Endothelial cell of umbilical vein (primary cell): ENCODE results near the gene PIKFYVE. TPM values are rescaled to one million over a fixed set of nuclear protein-coding genes. Genes with fewer than 3 reads are reported as not detected.

ENCODE experiments used
- BruUV-seq: library from RNA; stranded (reverse); fragments of 400-500 nt; replicated peaks from 2 replicates; lab custom pipeline; 2021; lab: Mats Ljungman, UMichigan
- CTCF ChIA-PET: fragments of 300-600, 350-600 bp; sonication (Branson Sonifier 250); formaldehyde crosslinking; loops from one replicate; lab custom pipeline; 2021; ENCODE audit warnings: antibody characterized with exemption, inconsistent platforms; lab: Charles Lee
- POLR2A ChIA-PET: fragments of 300-600, 350-600 bp; sonication (Branson Sonifier 250); formaldehyde crosslinking; loops from one replicate; lab custom pipeline; 2021; ENCODE audit warnings: antibody characterized with exemption, inconsistent platforms; lab: Charles Lee
- DNase-seq: peaks from one replicate; pipeline ENCODE4 v3.0.0-alpha.2; 2011; ENCODE audit warnings: low read depth, low spot score
- FAIRE-seq: peaks from 2 replicates; lab custom pipeline; 2011; peaks lifted over from hg19 to GRCh38; lab: Jason Lieb, UNC
- H2AFZ ChIP-seq: 2 replicates; pipeline ENCODE4 v1.6.0; 2012; ENCODE audit warnings: low read depth, low read length, control low read depth, inconsistent platforms
- H3K27ac ChIP-seq: 2 replicates; pipeline ENCODE4 v1.5.1; 2011; ENCODE audit warnings: low read depth, mild to moderate bottlenecking, control low read depth, low read length, moderate library complexity; ENCODE audit not compliant: insufficient read depth
- H3K27me3 ChIP-seq, 2 experiments: 2 replicates each; pipeline versions ENCODE4 v1.6.0 to v1.6.1; 2011; ENCODE audit warnings: low read length in 2 of 2, mixed read lengths in 1 of 2; ENCODE audit not compliant: control insufficient read depth in 2 of 2, insufficient read depth in 2 of 2
- H3K36me3 ChIP-seq, 2 experiments: 2 replicates in 1 of 2; 3 replicates in 1 of 2; pipeline ENCODE4 v1.5.1; 2011; ENCODE audit warnings: low read length in 2 of 2, mild to moderate bottlenecking in 1 of 2, moderate library complexity in 1 of 2; ENCODE audit not compliant: control insufficient read depth in 2 of 2, insufficient read depth in 2 of 2; ENCODE audit errors: extremely low read depth in 1 of 2
- H3K4me1 ChIP-seq: 3 replicates; pipeline ENCODE4 v1.5.1; 2011; ENCODE audit warnings: mild to moderate bottlenecking, low read length; ENCODE audit not compliant: control insufficient read depth, insufficient read depth; ENCODE audit errors: extremely low read depth
- H3K4me2 ChIP-seq: 2 replicates; pipeline ENCODE4 v1.6.1; 2011; ENCODE audit warnings: low read length, control low read depth, mixed read lengths; ENCODE audit not compliant: insufficient read depth
- H3K4me3 ChIP-seq, 3 experiments: fragments of 200-600 bp in 1 of 3; sonication (generic), shearing (Covaris generic) in 1 of 3; replicated peaks in 1 of 3; 2 replicates each; pipeline ENCODE4 v1.5.1; 2011 to 2016; ENCODE audit warnings: control low read depth in 3 of 3, low read length in 3 of 3, mild to moderate bottlenecking in 2 of 3, inconsistent platforms in 1 of 3, low read depth in 1 of 3, moderate library complexity in 1 of 3; ENCODE audit not compliant: insufficient read depth in 1 of 3
- H3K79me2 ChIP-seq: 2 replicates; pipeline ENCODE4 v1.6.0; 2012; ENCODE audit warnings: low read length, inconsistent platforms; ENCODE audit not compliant: control insufficient read depth, insufficient read depth
- H3K9ac ChIP-seq: replicated peaks from 2 replicates; pipeline ENCODE3; 2011; ENCODE audit warnings: low read length, control low read depth; ENCODE audit not compliant: insufficient read depth; ENCODE audit errors: extremely low read depth
- H3K9me1 ChIP-seq: replicated peaks from 3 replicates; pipeline ENCODE4 v1.6.0; 2011; ENCODE audit warnings: mild to moderate bottlenecking, low read length; ENCODE audit not compliant: control insufficient read depth, insufficient read depth; ENCODE audit errors: extremely low read depth
- H3K9me3 ChIP-seq: replicated peaks from 2 replicates; pipeline ENCODE4 v1.5.1; 2012; ENCODE audit warnings: low read length, inconsistent platforms; ENCODE audit not compliant: control insufficient read depth, insufficient read depth
- H4K20me1 ChIP-seq: replicated peaks from 2 replicates; pipeline ENCODE3; 2011; ENCODE audit warnings: mild to moderate bottlenecking, low read length; ENCODE audit not compliant: control insufficient read depth, insufficient read depth; ENCODE audit errors: extremely low read depth
- CTCF ChIP-seq, 2 donors: IDR thresholded peaks; 1 replicate in 1 of 2; 2 replicates in 1 of 2; pipeline ENCODE4 v1.5.1; 2011; ENCODE audit warnings: low read length in 2 of 2, mild to moderate bottlenecking in 2 of 2, moderate library complexity in 2 of 2, control low read depth in 1 of 2, inconsistent platforms in 1 of 2, low read depth in 1 of 2; ENCODE audit not compliant: insufficient read depth in 1 of 2; ENCODE audit errors: extremely low read depth in 1 of 2
- EZH2 ChIP-seq: IDR thresholded peaks from 2 replicates; pipeline ENCODE4 v1.6.1; 2012; ENCODE audit warnings: borderline replicate concordance, low read depth, mild to moderate bottlenecking, moderate library complexity, low read length, inconsistent platforms; ENCODE audit not compliant: severe bottlenecking
- FOS ChIP-seq: IDR thresholded peaks from 2 replicates; pipeline ENCODE4 v1.6.1; 2011; ENCODE audit warnings: mild to moderate bottlenecking, low read length, moderate library complexity, borderline replicate concordance; ENCODE audit not compliant: insufficient read depth
- GATA2 ChIP-seq: IDR thresholded peaks from 2 replicates; pipeline ENCODE4 v1.7.0; 2011; ENCODE audit warnings: low read depth, mild to moderate bottlenecking, moderate library complexity, mixed read lengths, low read length; ENCODE audit not compliant: insufficient read length, insufficient read depth
- JUN ChIP-seq: IDR thresholded peaks from 2 replicates; pipeline ENCODE4 v1.6.1; 2011; ENCODE audit warnings: borderline replicate concordance, low read depth; ENCODE audit not compliant: insufficient read length, insufficient read depth
- MAX ChIP-seq: IDR thresholded peaks from 2 replicates; pipeline ENCODE4 v1.6.1; 2011; ENCODE audit not compliant: insufficient read depth, insufficient read length
- MYC ChIP-seq: IDR thresholded peaks from one replicate; pipeline ENCODE4 v1.6.1; 2011; ENCODE audit warnings: mild to moderate bottlenecking, low read depth, low read length
- POLR2A ChIP-seq: IDR thresholded peaks from 2 replicates; pipeline ENCODE4 v1.6.1; 2012; ENCODE audit warnings: low read depth, mild to moderate bottlenecking, control low read depth, low read length
- POLR2AphosphoS5 ChIP-seq: IDR thresholded peaks from 2 replicates; pipeline ENCODE4 v1.6.1; 2012; ENCODE audit warnings: low read depth, mild to moderate bottlenecking, control low read depth, low read length, moderate library complexity; ENCODE audit not compliant: insufficient read depth
- dilution Hi-C: fragments of 300-500 bp; cut with MboI; formaldehyde crosslinking; loops from one replicate; pipeline ENCODE4 v1.15.0; 2019; ENCODE audit warnings: low sequenced_read_pairs; ENCODE audit not compliant: extremely low pct_ligation_motif_present
- intact Hi-C: fragments of 100-400 bp; cut with micrococcal nuclease; formaldehyde crosslinking; loops from one replicate; pipeline ENCODE4 v1.10.0; 2022
- polyA plus RNA-seq, 4 experiments: library from polyadenylated mRNA; depleted of rRNA in 3 of 4; stranded (reverse) in 3 of 4; unstranded in 1 of 4; fragments of >200 nt; gene quantifications; 2 replicates each; pipeline versions ENCODE4 v1.2.1 to v1.2.3, GENCODE V29; 2011 to 2012; ENCODE audit warnings: missing spikeins in 1 of 4
- total RNA-seq: library from RNA; stranded (reverse); gene quantifications from 2 replicates; pipeline ENCODE4 v1.2.3, GENCODE V29; 2021

PIKFYVE gene
- total and polyA plus RNA-seq, 2 donors (not counting 3 experiments of a cell fraction or from before 2014, with no cell fraction given): 9.0 to 28.2 TPM

- no peaks in the 10 kb centered on the region for H3K9me1 ChIP-seq
- CTCF ChIA-PET: no interaction called here
- dilution Hi-C loops: no loop called here
- H3K4me2 ChIP-seq: no peak overlapping the region
- no peak for DNase-seq
- H3K4me1 ChIP-seq: no peaks in the 10 kb centered on the region
- H3K9ac ChIP-seq: no peak overlapping the region
- H3K27me3 ChIP-seq: no peaks in the 10 kb centered on the region
- intact Hi-C loops: no loop called here
- no peak overlapping the region for H3K27ac ChIP-seq
- TF ChIP-seq EZH2 (no peak), POLR2A (no peak), FOS (no peak), GATA2 (no peak), JUN (no peak), POLR2AphosphoS5 (no peak), CTCF (IDR thresholded peaks at IDR 0.05; ENCODE audit: extremely low read depth in 1 of 2, insufficient read depth in 1 of 2, low read depth in 1 of 2, low read length in 2 of 2) (no peak), MAX (no peak), MYC (no peak)
- no peaks in the 10 kb centered on the region for H3K9me3 ChIP-seq
- BruUV-seq: no TSS peak
- H4K20me1 ChIP-seq: no peaks in the 10 kb centered on the region
- peaks cover 11 to 17% of the 10 kb centered on the region in 2 experiments for H3K36me3 ChIP-seq
- no peak overlapping the region for H3K4me3 ChIP-seq
- POLR2A ChIA-PET: no interaction called here
- H2AFZ ChIP-seq: no peak overlapping the region
- no peaks in the 10 kb centered on the region for H3K79me2 ChIP-seq
- no peak for FAIRE-seq
Observed at GRCh38 chr2:208304695-208305094, 38.6 kb downstream of the PIKFYVE start.
